Suprapubic skin (tissue), 4 donors: ENCODE measurements around the gene FLVCR2. TPM values are rescaled to one million over a fixed set of nuclear protein-coding genes. Genes with fewer than 3 reads are reported as not detected.
A peak's percentile ranks its signal among the peaks of the same experiment; 100 is the strongest.

Source experiments
- DNase-seq, 2 donors: peaks; one replicate each; pipeline ENCODE4 v3.0.0-alpha.2; 2019; ENCODE audit warnings: low spot score in 2 of 2
- H3K27ac ChIP-seq: fragments of 200-600 bp; sonication (generic); one replicate; pipeline ENCODE4 v1.5.1; 2019
- H3K27me3 ChIP-seq: fragments of 200-600 bp; sonication (generic); one replicate; pipeline ENCODE4 v1.5.1; 2019
- H3K36me3 ChIP-seq: fragments of 200-600 bp; sonication (generic); one replicate; pipeline ENCODE4 v1.5.1; 2019
- H3K4me1 ChIP-seq: fragments of 200-600 bp; sonication (generic); one replicate; pipeline ENCODE4 v1.5.1; 2019
- H3K4me3 ChIP-seq: fragments of 200-600 bp; sonication (generic); one replicate; pipeline ENCODE4 v1.5.1; 2019; ENCODE audit warnings: mild to moderate bottlenecking
- H3K9me3 ChIP-seq: fragments of 200-600 bp; sonication (generic); one replicate; pipeline ENCODE4 v1.5.1; 2019
- CTCF ChIP-seq, 2 donors: fragments of 200-600 bp in 1 of 2; fragments of 450-650 bp in 1 of 2; sonication (generic) in 1 of 2; IDR thresholded peaks; one replicate each; pipeline ENCODE4 v1.5.1; 2016 to 2019; ENCODE audit warnings: antibody characterized with exemption in 2 of 2, mild to moderate bottlenecking in 1 of 2, moderate library complexity in 1 of 2
- EP300 ChIP-seq: sonication (generic); formaldehyde crosslinking; IDR thresholded peaks from one replicate; pipeline ENCODE4 v1.6.1; 2017; ENCODE audit warnings: antibody characterized with exemption
- POLR2A ChIP-seq, 2 donors: fragments of 450-650 bp; IDR thresholded peaks; one replicate each; pipeline ENCODE4 v1.6.1; 2017; ENCODE audit warnings: antibody characterized with exemption in 2 of 2, mild to moderate bottlenecking in 2 of 2, moderate library complexity in 2 of 2
- POLR2AphosphoS5 ChIP-seq, 3 donors: sonication (generic); formaldehyde crosslinking; IDR thresholded peaks; one replicate each; pipeline ENCODE4 v1.6.1; 2017; ENCODE audit warnings: antibody characterized with exemption in 3 of 3
- WGBS: methylation state at CpG from one replicate; pipeline ENCODE4 v1.1.5; 2018; 5-methylcytosine and 5-hydroxymethylcytosine counted together
- total RNA-seq, 4 donors: library from RNA; depleted of rRNA; stranded (reverse); fragments of >200 nt; gene quantifications; one replicate each; pipeline ENCODE4 v1.1.0, GENCODE V29; 2016

Gene FLVCR2
- 10 to 100 TPM in 3 of 4 donors, 1 to 10 TPM in 1; 9.0 to 23.4 (median 17.4) TPM for total RNA-seq

- WGBS = 0% methylated on average over 35 of the region's 49 CpGs
- Histone ChIP-seq H3K4me1 (peaks cover 26% of the 10 kb centered on the region), H3K9me3 (no peaks in the 10 kb centered on the region), H3K27me3 (no peaks in the 10 kb centered on the region), H3K36me3 (no peaks in the 10 kb centered on the region), H3K27ac (peak within 1 kb of the TSS; percentile 80), H3K4me3 (peak within 1 kb of the TSS; percentile 62)
- TF ChIP-seq EP300 (no peak), POLR2A (IDR thresholded peaks at IDR 0.05) (peak in 1 of 2 donors; percentile 35)
- peak; percentile 88 to 90 for DNase-seq
Observed at GRCh38 chr14:75578102-75578785, at the start of gene FLVCR2. TSS of gene FLVCR2 (plus strand) at chr14:75578620. CDS start at chr14:75578973, 353 bp downstream.

GRCh38 chr14:75531256-75531655, 47.2 kb upstream of the FLVCR2 start:
- TF ChIP-seq POLR2AphosphoS5 (IDR thresholded peaks at IDR 0.05) (no peak), EP300 (no peak), CTCF (IDR thresholded peaks at IDR 0.05) (no peak), POLR2A (IDR thresholded peaks at IDR 0.05) (no peak)
- H3K27me3 ChIP-seq = no peaks in the 10 kb centered on the region
- no peak for DNase-seq
- no peak overlapping the region for H3K4me3 ChIP-seq
- WGBS = 44% methylated on average over 3 of the region's 3 CpGs
- no peaks in the 10 kb centered on the region for H3K36me3 ChIP-seq
- no peak overlapping the region for H3K27ac ChIP-seq
- peaks cover 15% of the 10 kb centered on the region for H3K4me1 ChIP-seq
- no peaks in the 10 kb centered on the region for H3K9me3 ChIP-seq

GRCh38 chr14:75531660-75532317, 46.6 kb upstream of the FLVCR2 start:
- H3K27me3 ChIP-seq = no peaks in the 10 kb centered on the region
- peaks cover 15% of the 10 kb centered on the region for H3K4me1 ChIP-seq
- no peaks in the 10 kb centered on the region for H3K9me3 ChIP-seq
- DNase-seq = no peak
- no peak overlapping the region for H3K27ac ChIP-seq
- TF ChIP-seq POLR2AphosphoS5 (IDR thresholded peaks at IDR 0.05) = no peak
- no peak for TF ChIP-seq POLR2A (IDR thresholded peaks at IDR 0.05)
- no peak for TF ChIP-seq EP300
- no peak for TF ChIP-seq CTCF (IDR thresholded peaks at IDR 0.05)
- WGBS = 60% methylated on average over 5 of the region's 5 CpGs
- H3K36me3 ChIP-seq = no peaks in the 10 kb centered on the region
- H3K4me3 ChIP-seq = no peak overlapping the region

- Histone ChIP-seq H3K4me1 (peaks cover 15% of the 10 kb centered on the region), H3K4me3 (no peak overlapping the region), H3K27me3 (no peaks in the 10 kb centered on the region), H3K9me3 (no peaks in the 10 kb centered on the region), H3K27ac (peak overlapping the region; percentile 87), H3K36me3 (no peaks in the 10 kb centered on the region)
- no peak for DNase-seq
- 80% methylated on average over 5 of the region's 5 CpGs for WGBS
- no peak for TF ChIP-seq CTCF (IDR thresholded peaks at IDR 0.05)
- no peak for TF ChIP-seq EP300
- TF ChIP-seq POLR2A (IDR thresholded peaks at IDR 0.05) = no peak
- no peak for TF ChIP-seq POLR2AphosphoS5 (IDR thresholded peaks at IDR 0.05)
Observed at GRCh38 chr14:75533791-75534555, 44.4 kb upstream of the FLVCR2 start.

GRCh38 chr14:75535164-75535898, 43.1 kb upstream of the FLVCR2 start:
- H3K36me3 ChIP-seq = no peaks in the 10 kb centered on the region
- H3K4me3 ChIP-seq = no peak overlapping the region
- H3K27me3 ChIP-seq = no peaks in the 10 kb centered on the region
- 74% methylated on average over 5 of the region's 5 CpGs for WGBS
- peak overlapping the region; percentile 87 for H3K27ac ChIP-seq
- no peak for DNase-seq
- H3K4me1 ChIP-seq = peaks cover 15% of the 10 kb centered on the region
- no peaks in the 10 kb centered on the region for H3K9me3 ChIP-seq
- TF ChIP-seq CTCF (IDR thresholded peaks at IDR 0.05) (no peak), EP300 (no peak)
